Suppressor macrophage treated with lipopolysaccharide for 1 hour (primary cell): ENCODE results near the gene CA10.
A peak's percentile ranks its signal among the peaks of the same experiment; 100 is the strongest.

Experiments
- DNase-seq, 3 donors: peaks; one replicate each; pipeline ENCODE4 v3.0.0-alpha.2; 2020 to 2022

Gene CA10

DNA sequence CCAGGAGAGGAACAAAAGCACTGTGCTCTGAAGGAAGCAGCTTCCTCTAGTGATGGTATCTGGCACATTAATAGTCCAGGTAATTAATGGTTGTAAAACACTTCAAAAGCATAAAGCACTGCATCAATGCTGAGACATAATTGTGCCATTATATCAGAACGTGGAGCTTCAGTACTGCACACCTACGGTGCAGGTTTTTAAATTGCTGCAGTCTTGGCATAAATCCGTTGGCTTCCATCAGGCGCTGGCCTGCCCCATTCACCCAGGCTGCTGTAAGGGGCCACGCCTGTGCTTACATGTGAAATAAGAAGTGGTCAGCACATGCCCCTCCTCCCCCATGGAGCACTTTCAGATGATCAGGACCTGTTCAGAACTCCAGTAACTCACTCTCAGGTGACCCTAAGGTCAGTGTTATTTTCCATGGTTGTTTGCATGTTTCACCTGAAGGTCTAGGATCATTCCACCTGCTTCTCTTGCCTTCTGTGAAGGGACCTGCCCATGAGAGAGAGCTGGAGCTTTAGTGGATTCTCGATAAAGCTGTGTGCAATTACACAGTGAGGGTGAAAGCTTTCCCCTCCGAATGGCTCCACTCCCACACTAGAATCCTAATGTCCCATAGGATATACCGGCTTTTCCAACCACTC is 345.3 kb downstream of the CA10 start:
- no peak for DNase-seq

DNA sequence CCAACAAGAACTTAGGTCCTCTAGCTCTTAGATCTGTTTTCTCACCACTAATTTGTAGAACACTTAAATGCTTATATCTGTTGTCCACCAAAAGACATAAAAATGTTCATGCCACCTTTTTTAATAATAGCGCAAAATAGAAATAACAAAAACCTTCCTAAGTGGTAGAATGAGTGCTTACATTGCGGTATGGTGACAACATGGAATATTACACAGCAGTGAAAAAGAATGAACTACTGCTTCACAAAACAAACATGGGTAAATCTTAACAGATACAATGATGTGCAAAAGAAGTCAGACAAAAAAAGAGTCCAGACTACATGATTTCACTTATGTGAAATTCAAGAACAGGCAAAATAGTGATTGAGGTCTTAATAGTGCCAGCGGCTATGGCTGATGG is 351.1 kb downstream of the CA10 start:
- no peak for DNase-seq

DNA sequence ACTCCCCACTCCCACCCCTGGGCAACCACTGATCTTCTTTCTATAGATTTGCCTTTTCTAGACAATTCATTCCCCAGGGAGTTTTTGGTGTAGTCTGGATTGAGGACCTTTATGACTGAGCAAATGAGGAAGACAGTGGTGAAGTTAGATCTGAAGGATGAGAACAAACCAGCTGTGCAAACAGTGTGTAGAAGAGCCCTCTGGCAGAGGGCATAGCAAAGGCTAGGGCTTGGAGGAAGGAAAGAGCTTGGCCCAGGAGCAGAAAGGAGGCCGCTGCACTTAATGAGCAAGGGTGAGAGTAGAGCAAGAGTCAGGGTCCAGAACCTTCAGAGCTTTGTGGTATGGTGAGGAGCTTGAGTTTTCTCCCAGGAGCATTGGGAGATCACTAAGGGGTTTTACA is 352.7 kb downstream of the CA10 start:
- no peak for DNase-seq

DNA sequence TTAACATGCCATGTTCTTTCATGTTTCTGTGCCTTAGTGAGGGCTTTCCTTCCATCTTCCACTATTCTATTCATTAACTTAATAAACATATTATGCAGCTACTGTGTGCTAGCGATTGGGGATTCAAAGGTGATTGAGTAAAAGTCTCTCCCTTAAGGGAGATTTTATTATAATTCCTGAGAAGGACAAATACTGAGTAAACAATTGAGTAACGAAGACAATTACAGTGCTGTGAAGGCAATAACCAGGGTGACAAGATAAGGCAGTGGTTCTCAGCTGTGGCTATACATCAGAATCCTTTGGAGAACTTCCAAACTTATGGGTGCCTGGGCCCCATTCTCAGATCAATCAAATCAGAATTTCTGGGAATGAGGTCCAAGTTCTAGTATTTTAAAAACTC is 353.3 kb downstream of the CA10 start:
- no peak for DNase-seq

DNA sequence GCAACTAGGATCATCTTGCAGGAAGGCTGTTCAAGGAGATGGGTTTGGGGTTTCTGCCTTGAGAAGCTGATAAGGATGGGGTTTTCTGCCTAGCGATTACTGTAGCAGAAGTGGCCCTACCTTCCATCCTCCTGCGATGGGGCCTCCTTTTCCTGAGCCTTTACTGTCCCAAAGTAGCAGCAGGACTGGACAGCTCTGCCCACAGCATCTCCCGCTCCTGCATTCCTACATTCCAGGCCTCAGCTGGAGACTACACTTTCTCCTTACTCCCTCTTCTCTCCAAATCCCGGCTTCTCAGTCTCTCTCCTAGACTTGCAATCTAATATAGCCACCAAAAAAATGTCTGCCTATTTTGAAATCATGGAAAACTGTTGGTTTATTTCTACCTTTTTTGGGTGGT is 355.4 kb downstream of the CA10 start:
- DNase-seq: no peak

DNA sequence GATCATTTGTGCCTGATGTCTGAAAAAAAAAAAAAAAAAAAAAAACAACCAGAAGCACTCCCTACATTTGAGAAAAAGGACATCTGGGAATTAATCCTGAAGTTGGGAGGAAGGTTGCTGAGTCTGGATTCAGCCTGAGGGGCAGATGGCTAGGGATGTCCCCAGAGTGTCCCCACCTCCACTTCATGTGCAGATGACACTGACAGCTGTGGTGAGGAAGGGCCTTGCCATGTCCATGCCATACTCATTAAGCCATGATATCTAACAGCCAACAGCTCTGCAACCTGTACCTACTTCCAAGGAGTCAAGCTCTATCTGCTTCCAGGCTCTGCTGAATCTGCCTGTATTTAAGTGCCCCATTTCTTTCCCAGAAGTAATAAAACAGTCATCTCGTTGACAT is 356.0 kb downstream of the CA10 start:
- DNase-seq: no peak

DNA sequence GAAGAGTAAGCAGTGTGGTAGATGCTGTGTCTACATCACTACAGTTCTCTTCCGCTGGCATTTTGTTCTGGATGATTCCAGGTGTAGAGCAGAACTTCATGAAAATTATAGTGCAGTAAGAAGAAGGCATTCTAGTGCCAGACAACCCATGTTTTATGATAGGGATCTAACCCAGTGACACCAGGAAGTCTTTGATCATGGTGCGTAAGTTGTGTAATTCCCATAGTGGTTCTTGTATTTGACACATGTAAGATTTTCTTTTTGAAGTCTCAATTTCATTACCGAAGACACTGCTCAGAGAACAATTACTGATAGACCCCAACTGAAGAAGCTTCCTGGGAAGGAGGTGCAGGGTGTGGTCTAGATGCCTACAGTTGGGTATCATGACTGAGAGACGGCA is 356.9 kb downstream of the CA10 start:
- DNase-seq: no peak

DNA sequence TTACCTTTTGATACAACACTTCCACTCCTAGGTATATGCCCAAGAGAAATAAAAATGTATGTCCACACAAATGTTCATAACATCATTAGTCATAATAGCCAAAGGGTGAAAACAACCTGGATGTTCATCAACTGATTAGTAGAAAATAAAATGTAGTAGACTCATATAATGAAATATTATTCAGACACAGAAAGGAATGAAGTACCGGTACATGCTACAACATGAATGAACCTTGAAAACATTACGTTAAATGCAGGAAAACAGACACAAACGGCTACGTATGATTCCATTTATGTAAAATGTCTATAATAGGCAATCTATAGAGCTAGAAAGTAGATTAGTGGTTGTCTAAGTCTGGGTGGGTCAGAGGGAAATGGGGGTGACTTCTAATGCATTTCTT is 358.5 kb downstream of the CA10 start:
- no peak for DNase-seq

DNA sequence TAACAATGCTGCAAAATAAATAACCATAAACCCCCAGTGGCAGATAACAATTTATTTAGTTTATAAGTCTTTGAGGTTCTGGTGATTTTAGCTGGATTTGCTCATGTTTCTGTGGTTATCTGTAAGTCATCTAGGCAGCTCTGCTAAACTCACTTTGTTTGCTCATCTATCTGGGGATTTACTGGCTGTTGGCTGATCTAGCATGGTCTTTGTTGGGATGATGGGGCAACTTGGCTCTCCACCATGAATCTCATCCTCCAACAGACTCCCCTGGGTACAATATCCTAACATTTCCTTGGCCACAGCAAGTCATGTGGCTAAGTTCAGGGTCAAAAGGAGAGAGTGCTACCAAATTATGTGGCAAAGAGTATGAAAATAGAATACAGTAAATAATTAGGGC is 359.3 kb downstream of the CA10 start:
- DNase-seq: no peak

DNA sequence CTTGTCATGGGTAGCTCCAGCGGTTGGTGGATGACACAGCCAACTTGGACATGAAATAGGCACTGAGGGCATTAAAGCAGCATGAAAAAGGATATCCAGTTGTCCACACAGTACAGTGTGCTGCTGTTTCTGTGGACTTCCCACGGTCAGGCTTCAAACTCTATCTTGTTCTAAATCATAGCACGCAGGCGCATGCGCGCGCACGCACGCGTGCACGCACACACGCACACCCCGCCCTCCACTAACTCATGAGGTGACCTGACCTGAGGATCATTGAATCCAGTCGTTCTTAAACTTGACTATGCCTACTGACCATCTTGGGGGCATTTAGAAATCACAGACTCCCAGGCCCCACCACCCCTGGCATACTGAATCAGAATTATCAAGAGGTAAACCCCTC is 361.4 kb downstream of the CA10 start:
- DNase-seq: no peak

DNA sequence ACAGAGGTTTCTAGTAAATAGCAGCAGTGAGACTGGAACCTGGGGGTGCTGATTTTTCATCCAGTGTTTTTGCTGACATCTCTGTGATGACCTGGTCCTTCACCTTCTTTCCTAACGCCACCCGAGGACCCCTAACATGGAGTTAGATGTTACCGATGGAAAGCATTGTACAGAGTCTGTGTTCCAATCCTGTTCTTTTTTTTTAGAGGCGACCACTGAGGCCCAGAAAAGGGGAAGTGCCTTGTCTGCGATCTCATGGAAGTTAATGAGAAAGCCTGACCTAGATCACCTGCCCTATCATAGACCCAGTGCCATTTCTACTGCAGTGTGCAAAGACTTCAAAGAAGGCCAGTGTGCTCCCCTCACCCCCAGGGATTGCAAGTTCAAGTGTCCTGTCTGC is 362.5 kb downstream of the CA10 start:
- DNase-seq: no peak

DNA sequence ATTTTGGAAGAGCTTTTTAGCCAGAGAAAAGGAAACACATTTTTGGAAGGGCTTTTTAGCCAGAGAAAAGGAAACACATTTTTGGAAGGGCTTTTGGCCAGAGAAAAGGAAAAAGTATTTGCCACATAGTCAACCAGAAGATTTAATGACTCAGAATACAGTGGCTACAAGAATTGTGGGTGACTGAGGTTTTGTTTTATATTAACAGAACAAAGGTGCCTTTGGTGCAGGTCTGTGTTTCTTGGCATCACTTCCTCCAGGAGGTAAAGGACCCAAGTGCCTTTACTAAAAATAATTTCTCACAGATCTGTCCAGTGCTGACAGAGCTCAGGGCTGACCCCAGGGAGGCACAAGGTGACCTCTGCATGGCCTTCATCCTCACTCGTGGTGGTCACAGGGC is 363.1 kb downstream of the CA10 start:
- no peak for DNase-seq

DNA sequence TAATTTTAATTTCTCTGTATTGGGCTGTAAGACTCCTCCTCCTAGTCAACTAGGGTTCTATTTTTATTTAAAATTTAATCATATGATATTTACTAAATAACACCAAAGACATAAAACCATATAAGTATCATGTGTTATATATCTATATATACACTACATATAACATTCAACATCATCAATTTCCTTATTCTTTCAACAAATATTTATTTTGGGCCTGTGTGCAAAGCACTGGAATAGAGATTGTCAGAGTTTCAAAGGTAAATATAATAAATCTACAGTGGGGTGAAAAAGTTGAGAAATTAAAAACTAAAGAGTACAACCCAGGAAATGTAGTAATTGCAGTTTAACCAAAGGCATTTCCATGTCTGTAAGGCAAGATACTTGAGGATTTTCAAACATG is 364.0 kb downstream of the CA10 start:
- no peak for DNase-seq

DNA sequence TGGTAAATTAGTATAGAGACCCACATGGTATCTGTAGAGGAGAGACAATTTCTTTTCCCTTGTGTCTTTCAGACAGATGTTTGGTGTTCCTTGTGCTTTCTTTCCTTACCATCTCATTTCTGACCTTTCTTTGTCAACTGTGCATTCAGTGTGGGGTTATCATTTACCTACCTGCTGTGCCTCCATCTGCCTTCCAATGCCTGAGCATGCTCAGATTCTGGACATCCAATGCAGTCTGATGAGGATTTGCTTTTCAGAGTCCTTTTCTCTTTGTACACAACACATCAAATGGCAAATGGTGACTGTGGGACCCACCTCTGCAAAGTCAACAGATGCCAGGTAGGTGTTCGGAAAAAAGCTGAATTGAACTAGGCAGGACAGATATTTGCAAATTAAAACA is 364.8 kb downstream of the CA10 start:
- DNase-seq: no peak

DNA sequence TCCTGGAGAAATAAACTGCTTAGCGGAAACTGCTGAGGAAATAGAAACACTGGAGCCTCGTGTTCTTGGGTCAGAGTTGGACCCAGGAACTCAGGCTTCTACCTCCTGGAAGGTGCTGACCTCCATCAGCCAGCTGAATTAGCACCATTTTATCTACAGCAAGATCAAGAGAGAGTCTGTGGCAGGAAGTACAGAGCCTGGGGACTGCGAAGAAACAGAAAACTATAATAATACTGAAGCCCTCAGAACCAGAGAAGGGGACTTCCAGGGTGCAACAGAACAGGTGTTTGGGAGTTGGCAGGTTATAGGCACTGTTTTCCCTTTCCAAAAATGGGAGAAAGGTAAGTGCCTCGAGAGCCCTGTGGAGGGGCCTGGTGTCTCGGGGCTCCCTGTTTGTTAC is 379.7 kb downstream of the CA10 start:
- DNase-seq: no peak

DNA sequence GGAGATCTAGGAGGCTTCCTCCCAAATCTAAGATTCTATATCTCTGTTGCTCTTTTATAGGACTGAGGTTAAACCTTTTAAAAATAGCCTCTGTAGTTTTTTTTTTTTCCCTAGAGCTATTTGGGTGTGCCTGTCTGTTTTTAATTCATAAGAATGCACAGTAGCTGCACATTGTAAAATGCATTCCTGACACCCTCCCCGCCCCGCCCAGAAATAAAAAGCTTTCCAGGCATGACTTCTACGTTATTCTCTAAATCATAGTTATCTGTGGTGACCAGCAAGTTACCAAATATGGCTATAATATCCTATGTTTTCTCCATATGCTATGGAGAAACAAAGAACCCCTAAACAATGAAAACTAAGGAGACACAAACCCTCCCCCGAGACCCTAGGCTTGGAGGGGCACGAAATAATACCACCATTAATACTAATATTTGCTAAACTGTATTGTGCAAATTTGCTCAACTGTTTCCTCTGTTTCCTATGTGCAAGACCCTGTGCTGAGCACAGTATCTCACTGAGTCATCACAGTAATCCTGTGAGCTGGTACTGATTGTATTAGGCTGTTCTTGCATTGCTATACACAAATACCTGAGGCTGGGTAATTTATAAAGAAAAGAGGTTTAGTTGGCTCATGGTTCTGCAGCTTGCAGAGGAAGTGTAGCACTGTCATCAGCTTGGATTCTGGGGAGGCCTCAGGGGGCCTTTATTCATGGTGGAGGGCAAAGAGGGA is 388.3 kb downstream of the CA10 start:
- no peak for DNase-seq

DNA sequence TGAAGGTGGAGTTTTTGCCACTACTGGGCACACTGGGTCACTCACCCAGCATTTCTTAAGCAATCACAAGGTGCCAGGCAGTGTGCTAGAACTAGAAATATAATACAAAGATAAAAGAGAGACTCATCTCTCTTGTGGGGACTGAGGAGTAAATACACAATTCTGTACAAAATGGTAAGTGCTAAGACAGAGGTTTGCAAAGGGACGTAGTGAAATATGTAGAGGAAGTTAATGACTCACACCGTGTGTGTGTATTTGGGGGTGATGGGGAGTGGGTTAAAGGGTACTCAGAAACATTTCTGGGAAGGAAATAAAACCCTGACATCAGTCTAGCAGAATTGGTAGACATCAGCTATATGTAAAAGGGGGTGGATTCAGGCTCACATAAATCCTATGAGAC is 389.3 kb downstream of the CA10 start:
- DNase-seq: no peak

DNA sequence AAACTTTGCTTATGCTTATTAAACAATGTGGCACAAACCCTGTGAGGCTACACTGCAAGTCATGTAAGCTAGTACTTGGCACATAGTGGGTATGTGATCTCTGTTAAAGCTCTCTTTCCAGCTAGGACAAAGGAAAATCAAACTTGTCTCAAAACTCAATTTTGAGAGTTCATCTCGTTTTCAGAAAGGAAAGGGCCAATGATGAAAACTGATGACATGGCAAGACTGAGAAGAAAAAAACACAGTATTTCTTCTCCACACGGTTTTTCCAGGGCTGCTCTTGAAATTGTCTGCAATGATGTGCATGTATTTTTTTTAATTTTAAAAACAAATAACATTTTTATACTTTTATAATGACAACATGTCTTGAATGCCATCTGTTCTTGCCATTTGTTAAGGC is 389.8 kb downstream of the CA10 start:
- no peak for DNase-seq

DNA sequence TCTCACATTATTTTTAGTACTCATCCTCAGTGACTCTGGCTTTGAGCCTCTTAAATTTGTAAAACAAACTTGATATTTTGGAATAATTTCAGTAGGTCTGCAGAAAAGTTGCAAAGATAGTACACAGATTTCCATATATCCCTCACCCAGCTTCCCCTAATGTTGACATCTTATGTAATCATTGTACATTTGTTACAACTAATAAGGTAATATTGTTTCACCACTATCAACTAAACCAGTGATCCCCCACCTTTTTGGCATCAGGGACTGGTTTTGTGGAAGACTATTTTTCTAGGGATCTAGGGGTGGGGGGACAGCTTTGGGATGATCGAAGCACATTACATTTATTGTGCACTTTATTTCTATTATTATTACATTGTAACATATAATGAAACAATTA is 391.2 kb downstream of the CA10 start:
- DNase-seq: no peak

DNA sequence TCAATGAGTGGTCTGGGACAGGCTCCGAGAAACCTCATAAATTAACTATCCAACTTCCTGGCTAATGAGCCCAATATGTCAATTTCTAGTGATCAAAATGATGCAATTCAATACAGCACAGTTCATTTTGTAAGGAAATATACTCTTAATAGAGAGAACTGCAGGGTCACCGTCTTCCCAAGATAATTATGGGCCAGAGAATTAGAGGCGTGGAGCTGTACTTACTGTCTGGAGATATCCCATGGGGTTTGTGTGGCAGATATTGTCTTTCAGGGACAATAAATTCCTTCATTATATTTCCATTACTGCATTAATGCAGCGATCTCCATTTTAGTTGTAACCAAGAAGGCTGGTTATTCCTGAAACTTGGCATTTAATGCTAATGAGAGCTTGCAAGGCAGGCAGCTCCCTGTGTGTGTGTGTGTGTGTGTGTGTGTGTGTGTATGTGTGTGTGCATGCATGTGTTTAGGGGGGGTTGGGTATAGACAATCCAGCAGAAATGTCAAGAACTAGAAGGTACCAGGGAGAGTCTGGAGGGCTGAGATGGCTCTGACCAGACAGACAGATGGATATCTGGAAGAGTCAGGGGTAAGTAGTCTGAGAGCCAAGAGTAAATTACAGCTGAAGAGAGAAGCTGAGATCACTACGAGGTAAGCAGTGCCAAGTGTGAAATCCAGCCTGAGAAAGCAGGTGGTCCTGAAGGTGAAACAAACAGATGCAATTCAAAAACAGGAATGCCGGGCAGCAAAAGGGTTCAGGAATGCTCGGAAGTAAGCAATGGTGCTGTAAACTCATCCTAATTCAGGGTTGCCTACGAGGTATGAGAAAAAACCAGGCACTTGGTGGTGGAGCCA is 393.0 kb downstream of the CA10 start:
- DNase-seq: no peak

DNA sequence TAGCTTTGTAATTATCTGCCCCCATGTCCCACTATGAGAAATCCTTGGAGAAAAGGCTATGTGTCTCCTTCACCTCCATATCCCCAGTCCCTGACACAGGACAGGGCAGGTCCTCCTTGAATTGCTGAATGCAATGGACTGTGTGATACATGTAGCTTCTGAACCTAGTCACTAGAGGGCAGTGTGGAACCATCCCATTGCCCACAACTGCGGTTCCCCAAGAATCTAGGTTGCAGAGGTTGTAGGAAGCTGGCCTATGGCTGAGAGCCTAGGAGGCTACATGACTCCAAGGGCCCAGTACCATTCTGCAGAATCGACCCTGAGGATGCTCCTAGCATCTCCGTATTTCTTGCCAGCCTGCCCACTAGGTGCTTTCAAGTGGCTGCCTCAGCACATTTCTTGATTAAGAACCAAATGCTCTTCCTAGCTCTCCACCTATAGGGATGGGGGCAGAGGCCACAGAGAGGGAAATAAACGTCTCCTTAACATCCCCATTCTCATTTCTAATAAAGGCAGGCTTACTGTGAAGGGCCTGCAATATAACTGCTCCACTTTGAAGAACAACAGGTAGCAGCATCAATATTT is 394.0 kb downstream of the CA10 start:
- peak; percentile 52 to 65 (median 56) for DNase-seq

DNA sequence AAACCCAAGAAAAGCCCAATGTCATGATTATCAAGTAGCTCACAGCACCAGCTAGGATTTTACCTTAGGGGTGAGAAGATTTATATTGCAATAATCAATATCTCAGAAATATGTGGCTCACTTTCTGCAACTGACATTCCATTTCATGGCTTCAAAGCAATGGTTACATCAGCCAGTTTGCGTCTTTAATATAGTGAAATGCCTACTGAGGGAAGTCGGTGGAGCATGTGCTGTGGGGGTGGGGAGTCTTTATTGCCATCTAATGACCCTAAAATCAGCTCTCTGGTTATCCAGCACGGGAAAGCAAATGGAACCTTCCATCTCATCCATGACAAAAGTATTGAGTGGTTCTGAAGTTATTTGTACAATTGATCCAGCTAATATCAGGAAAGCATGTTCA is 395.5 kb downstream of the CA10 start:
- DNase-seq: no peak

DNA sequence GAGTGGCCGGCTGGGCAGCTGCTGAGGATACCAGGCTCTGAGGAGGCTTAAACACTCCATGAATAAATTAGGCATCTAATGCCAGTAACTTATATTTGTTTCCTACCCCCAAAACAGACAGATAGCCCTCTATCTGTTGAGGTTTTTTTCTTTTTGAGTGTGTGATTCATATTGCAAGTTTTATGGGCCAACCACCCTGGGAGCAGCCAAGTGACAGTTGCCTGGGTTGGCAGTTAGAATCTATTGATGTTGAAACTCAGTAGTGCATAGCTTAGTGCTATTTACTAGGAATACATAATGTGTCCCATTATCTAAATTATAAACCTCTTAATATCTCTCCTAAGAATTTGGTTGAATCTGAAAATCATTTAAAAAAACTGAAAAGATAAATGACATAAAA is 397.4 kb downstream of the CA10 start:
- no peak for DNase-seq

DNA sequence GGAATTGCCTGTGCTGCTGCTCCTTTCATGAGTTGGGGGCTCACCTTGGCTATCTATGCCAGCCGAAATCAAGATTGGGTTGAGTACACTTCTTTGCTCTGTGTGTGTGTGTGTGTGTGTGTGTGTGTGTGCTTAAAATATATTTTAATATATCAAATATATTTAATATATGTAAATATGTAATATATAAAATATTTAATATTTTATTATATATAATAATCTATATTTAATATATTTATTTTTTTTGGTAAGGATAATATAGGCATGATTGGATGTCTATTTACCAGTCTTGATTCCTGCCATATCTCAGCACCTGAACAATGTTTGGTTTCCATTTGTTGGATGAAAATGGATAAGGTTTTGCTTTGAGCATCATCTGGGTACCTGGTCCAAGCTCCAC is 399.3 kb downstream of the CA10 start:
- no peak for DNase-seq
